Measurements from ENCODE around the gene TTC34.
"Not testable (repeated sequence)": the region's sequence is repeated elsewhere in the genome, so short reads cannot be mapped to it uniquely, and the experiment has no call there.

The TTC34 gene

GRCh38 chr1:2627746-2628145 is 173.7 kb downstream of the TTC34 start:
- DNase-seq (ENCODE audit: low read depth), result no peak
- TF ChIP-seq CTCF (conservative IDR thresholded peaks at IDR 0.05; ENCODE audit: low read depth, low read length), result no peak
- H3K4me3 ChIP-seq (ENCODE audit: low read length), result no peak overlapping the region

GRCh38 chr1:2625748-2626147 is 175.7 kb downstream of the TTC34 start:
- not testable (repeated sequence) for DNase-seq (ENCODE audit: low read depth); H3K4me3 ChIP-seq (ENCODE audit: low read length)

GRCh38 chr1:2625311-2625710 is 176.2 kb downstream of the TTC34 start:
- TF ChIP-seq CTCF (conservative IDR thresholded peaks at IDR 0.05; ENCODE audit: low read depth, low read length), result no peak
- no peak overlapping the region for H3K4me3 ChIP-seq (ENCODE audit: low read length)
- no peak for DNase-seq (ENCODE audit: low read depth)

GRCh38 chr1:2624735-2625300 is 176.7 kb downstream of the TTC34 start:
- DNase-seq (ENCODE audit: low read depth), result no peak
- TF ChIP-seq CTCF (conservative IDR thresholded peaks at IDR 0.05; ENCODE audit: low read depth, low read length), result no peak
- no peak overlapping the region for H3K4me3 ChIP-seq (ENCODE audit: low read length)

GRCh38 chr1:2623571-2624337 is 177.7 kb downstream of the TTC34 start:
- no peak for DNase-seq (ENCODE audit: low read depth)
- no peak overlapping the region for H3K4me3 ChIP-seq (ENCODE audit: low read length)
- no peak for TF ChIP-seq CTCF (conservative IDR thresholded peaks at IDR 0.05; ENCODE audit: low read depth, low read length)

GRCh38 chr1:2617971-2618470 is 183.5 kb downstream of the TTC34 start:
- DNase-seq (ENCODE audit: low read depth), result no peak
- H3K4me3 ChIP-seq (ENCODE audit: low read length), result no peak overlapping the region
- no peak for TF ChIP-seq CTCF (conservative IDR thresholded peaks at IDR 0.05; ENCODE audit: low read depth, low read length)

GRCh38 chr1:2614145-2614544 is 187.3 kb downstream of the TTC34 start:
- TF ChIP-seq CTCF (conservative IDR thresholded peaks at IDR 0.05; ENCODE audit: low read depth, low read length), result no peak
- H3K4me3 ChIP-seq (ENCODE audit: low read length), result no peak overlapping the region
- no peak for DNase-seq (ENCODE audit: low read depth)

All from retinal pigment epithelial cell (primary cell).